Measurements from ENCODE around the gene ONECUT1.
A peak's percentile ranks its signal among the peaks of the same experiment; 100 is the strongest.

ONECUT1 gene

GRCh38 chr15:52728899-52729298 lies 61.2 kb downstream of the ONECUT1 start:
- ATAC-seq: peak; percentile 80
- peak; percentile 33; the same call in 1 of the 2 replicates for TF ChIP-seq ISL1 (CRISPR knock-in tag; IDR thresholded peaks at IDR 0.05)
- TF ChIP-seq ZC3H10 (CRISPR knock-in tag; IDR thresholded peaks at IDR 0.05): no peak

- TF ChIP-seq ZC3H10 (CRISPR knock-in tag; IDR thresholded peaks at IDR 0.05) (no peak), ZNF8 (CRISPR knock-in tag; IDR thresholded peaks at IDR 0.05) (no peak), CSRNP3 (CRISPR knock-in tag; IDR thresholded peaks at IDR 0.05) (no peak), RARB (CRISPR knock-in tag; IDR thresholded peaks at IDR 0.05) (no peak), ISL1 (CRISPR knock-in tag; IDR thresholded peaks at IDR 0.05) (no peak), OSR1 (CRISPR knock-in tag; IDR thresholded peaks at IDR 0.05) (no peak), TSHZ2 (CRISPR knock-in tag; IDR thresholded peaks at IDR 0.05) (no peak)
- ATAC-seq: no peak
Measured at GRCh38 chr15:52727815-52728214, 62.3 kb downstream of the ONECUT1 start.

DNA sequence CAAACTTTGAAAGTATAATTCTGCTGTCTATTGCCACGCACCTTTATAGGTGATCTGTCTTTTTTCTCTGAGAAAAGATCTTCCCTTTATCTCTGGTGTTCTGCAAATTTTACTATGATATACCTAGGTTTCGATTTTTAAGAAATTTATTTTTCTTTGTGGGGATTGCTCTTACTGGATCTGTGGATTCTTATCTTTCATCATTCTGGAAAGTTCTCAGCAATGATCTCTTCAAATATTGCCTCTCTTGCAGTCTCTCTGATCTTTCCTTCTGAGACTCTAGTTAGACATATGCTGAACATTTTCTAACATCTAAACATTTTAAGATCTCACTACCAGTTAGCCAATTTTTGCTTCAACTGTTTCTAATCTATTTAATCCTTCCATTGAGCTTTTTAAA lies 63.9 kb downstream of the ONECUT1 start:
- no peak for TF ChIP-seq SNAI2 (CRISPR knock-in tag; IDR thresholded peaks at IDR 0.05)
- no peak for TF ChIP-seq GLIS3 (CRISPR knock-in tag; IDR thresholded peaks at IDR 0.05)
- TF ChIP-seq TSHZ2 (CRISPR knock-in tag; IDR thresholded peaks at IDR 0.05): no peak
- no peak for TF ChIP-seq ZC3H10 (CRISPR knock-in tag; IDR thresholded peaks at IDR 0.05)
- no peak for TF ChIP-seq PPARA (CRISPR knock-in tag; IDR thresholded peaks at IDR 0.05; ENCODE audit: borderline replicate concordance)
- TF ChIP-seq POU6F1 (CRISPR knock-in tag; IDR thresholded peaks at IDR 0.05; ENCODE audit: borderline replicate concordance, low read depth): no peak
- no peak for TF ChIP-seq TCF4 (CRISPR knock-in tag; IDR thresholded peaks at IDR 0.05; ENCODE audit: borderline replicate concordance)
- TF ChIP-seq ZNF565 (CRISPR knock-in tag; conservative IDR thresholded peaks at IDR 0.05; ENCODE audit: low read depth): no peak
- no peak for TF ChIP-seq ARNTL (CRISPR knock-in tag; IDR thresholded peaks at IDR 0.05; ENCODE audit: borderline replicate concordance, low read depth)
- TF ChIP-seq PATZ1 (CRISPR knock-in tag; IDR thresholded peaks at IDR 0.05; ENCODE audit: borderline replicate concordance): no peak
- TF ChIP-seq ZFP30 (CRISPR knock-in tag; IDR thresholded peaks at IDR 0.05): no peak
- TF ChIP-seq OSR1 (CRISPR knock-in tag; IDR thresholded peaks at IDR 0.05): no peak
- ATAC-seq: no peak

DNA sequence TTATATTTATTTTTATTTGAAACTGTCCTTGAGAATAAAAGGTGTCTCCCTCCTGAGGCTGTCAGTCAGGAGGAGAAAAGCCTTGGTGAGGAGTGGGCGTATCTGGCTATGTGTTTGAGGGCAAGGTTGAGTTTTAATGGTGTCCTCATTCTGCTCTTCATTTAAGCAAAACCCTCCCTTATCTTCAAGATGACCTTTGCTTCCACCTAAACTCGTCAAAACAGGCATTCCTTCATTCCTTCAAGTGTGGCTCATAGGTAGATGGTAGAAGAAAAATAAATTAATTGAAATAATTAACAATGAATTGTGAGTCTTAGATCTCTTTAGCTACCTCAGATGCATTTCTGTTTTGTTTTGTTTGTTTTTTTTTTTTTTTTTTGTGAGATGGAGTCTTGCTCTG lies 71.6 kb downstream of the ONECUT1 start:
- ATAC-seq: no peak
- TF ChIP-seq GLIS3 (CRISPR knock-in tag; IDR thresholded peaks at IDR 0.05): no peak
- TF ChIP-seq TSHZ2 (CRISPR knock-in tag; IDR thresholded peaks at IDR 0.05): no peak
- no peak for TF ChIP-seq OSR1 (CRISPR knock-in tag; IDR thresholded peaks at IDR 0.05)
- no peak for TF ChIP-seq TCF4 (CRISPR knock-in tag; IDR thresholded peaks at IDR 0.05; ENCODE audit: borderline replicate concordance)
- TF ChIP-seq SNAI2 (CRISPR knock-in tag; IDR thresholded peaks at IDR 0.05): no peak
- no peak for TF ChIP-seq PATZ1 (CRISPR knock-in tag; IDR thresholded peaks at IDR 0.05; ENCODE audit: borderline replicate concordance)
- TF ChIP-seq ZFP30 (CRISPR knock-in tag; IDR thresholded peaks at IDR 0.05): no peak
- no peak for TF ChIP-seq POU6F1 (CRISPR knock-in tag; IDR thresholded peaks at IDR 0.05; ENCODE audit: borderline replicate concordance, low read depth)

All from SK-N-SH treated with all-trans-retinoic acid at 6 μM for 48 hours (cell line).